H9 (cell line): ENCODE measurements around the gene ME3. TPM values are rescaled to one million over a fixed set of nuclear protein-coding genes. Genes with fewer than 3 reads are reported as not detected.

Experiments used
- DNase-seq: peaks from one replicate; pipeline ENCODE4 v3.0.0-alpha.2; 2017
- H2AFZ ChIP-seq: one replicate; pipeline ENCODE4 v1.6.1; 2013; ENCODE audit warnings: mild to moderate bottlenecking, low read length, control low read depth, moderate library complexity
- H2AK5ac ChIP-seq: 2 replicates; pipeline ENCODE4 v1.6.1; 2013; ENCODE audit warnings: low read length, control low read depth, mixed read lengths; ENCODE audit not compliant: insufficient read length
- H2BK120ac ChIP-seq: one replicate; pipeline ENCODE4 v1.6.1; 2013; ENCODE audit warnings: low read depth, mild to moderate bottlenecking, low read length, control low read depth, inconsistent platforms; ENCODE audit not compliant: poor library complexity, severe bottlenecking
- H2BK12ac ChIP-seq: 2 replicates; pipeline ENCODE4 v1.6.1; 2013; ENCODE audit warnings: low read length, control low read depth, mixed read lengths, low read depth; ENCODE audit not compliant: insufficient read length
- H2BK15ac ChIP-seq: 2 replicates; pipeline ENCODE4 v1.6.1; 2013; ENCODE audit warnings: low read depth, low read length, control low read depth
- H2BK20ac ChIP-seq: one replicate; pipeline ENCODE4 v1.6.1; 2013; ENCODE audit warnings: low read depth, mild to moderate bottlenecking, low read length, control low read depth, inconsistent platforms; ENCODE audit not compliant: poor library complexity, severe bottlenecking
- H2BK5ac ChIP-seq: 2 replicates; pipeline ENCODE4 v1.6.1; 2013; ENCODE audit warnings: low read length, control low read depth, mixed read lengths; ENCODE audit not compliant: insufficient read length
- H3K14ac ChIP-seq: 2 replicates; pipeline ENCODE4 v1.6.1; 2013; ENCODE audit warnings: low read length, control low read depth; ENCODE audit not compliant: insufficient read depth
- H3K18ac ChIP-seq: 2 replicates; pipeline ENCODE4 v1.6.1; 2013; ENCODE audit warnings: low read depth, mild to moderate bottlenecking, mixed read lengths, low read length, control low read depth; ENCODE audit not compliant: insufficient read length
- H3K23ac ChIP-seq: 2 replicates; pipeline ENCODE4 v1.6.1; 2013; ENCODE audit warnings: low read length, control low read depth, mixed read lengths, low read depth; ENCODE audit not compliant: insufficient read length
- H3K23me2 ChIP-seq: 2 replicates; pipeline ENCODE4 v1.6.1; 2013; ENCODE audit warnings: low read depth, mild to moderate bottlenecking, mixed read lengths, low read length, control low read depth; ENCODE audit not compliant: insufficient read length, poor library complexity, severe bottlenecking
- H3K27ac ChIP-seq: 2 replicates; pipeline ENCODE4 v1.5.1; 2013; ENCODE audit warnings: low read length, control low read depth, mixed read lengths, low read depth; ENCODE audit not compliant: insufficient read length
- H3K27me3 ChIP-seq: 2 replicates; pipeline ENCODE4 v1.6.1; 2013; ENCODE audit warnings: low read length, control low read depth, inconsistent platforms; ENCODE audit not compliant: insufficient read depth
- H3K4ac ChIP-seq: 2 replicates; pipeline ENCODE4 v1.6.1; 2013; ENCODE audit warnings: low read depth, mild to moderate bottlenecking, control low read depth, inconsistent platforms, low read length, moderate library complexity
- H3K4me1 ChIP-seq: 2 replicates; pipeline ENCODE4 v1.6.1; 2013; ENCODE audit warnings: low read length, control low read depth, inconsistent platforms; ENCODE audit not compliant: insufficient read depth
- H3K4me2 ChIP-seq: 2 replicates; pipeline ENCODE4 v1.6.1; 2013; ENCODE audit warnings: low read length, control low read depth, mixed read lengths; ENCODE audit not compliant: insufficient read length, insufficient read depth
- H3K56ac ChIP-seq: 2 replicates; pipeline ENCODE4 v1.6.1; 2013; ENCODE audit warnings: low read depth, mild to moderate bottlenecking, mixed read lengths, low read length, control low read depth; ENCODE audit not compliant: insufficient read length
- H3K79me1 ChIP-seq: 2 replicates; pipeline ENCODE4 v1.6.1; 2013; ENCODE audit warnings: low read depth, mild to moderate bottlenecking, moderate library complexity, low read length, control low read depth, inconsistent platforms; ENCODE audit not compliant: insufficient read depth, poor library complexity, severe bottlenecking
- H3K79me2 ChIP-seq: 2 replicates; pipeline ENCODE4 v1.6.1; 2013; ENCODE audit warnings: low read length, control low read depth, inconsistent platforms; ENCODE audit not compliant: insufficient read depth
- H3K9ac ChIP-seq: 2 replicates; pipeline ENCODE4 v1.6.1; 2013; ENCODE audit warnings: low read length, control low read depth, mixed read lengths; ENCODE audit not compliant: insufficient read length; ENCODE audit errors: extremely low read depth
- H3K9me3 ChIP-seq: one replicate; pipeline ENCODE4 v1.6.1; 2013; ENCODE audit warnings: low read depth, low read length, inconsistent platforms; ENCODE audit not compliant: control insufficient read depth
- H3T11ph ChIP-seq: one replicate; pipeline ENCODE4 v1.6.1; 2013; ENCODE audit warnings: mild to moderate bottlenecking, low read length, control low read depth, inconsistent platforms
- H4K20me1 ChIP-seq: one replicate; pipeline ENCODE4 v1.6.1; 2013; ENCODE audit not compliant: control insufficient read depth, insufficient read length, insufficient read depth
- H4K5ac ChIP-seq: 2 replicates; pipeline ENCODE4 v1.6.1; 2013; ENCODE audit warnings: low read depth, mild to moderate bottlenecking, mixed read lengths, low read length, control low read depth; ENCODE audit not compliant: insufficient read length
- H4K8ac ChIP-seq: replicated peaks from 2 replicates; pipeline ENCODE4 v1.6.1; 2013; ENCODE audit warnings: low read length, control low read depth, mixed read lengths, low read depth; ENCODE audit not compliant: insufficient read length
- H4K91ac ChIP-seq: 2 replicates; pipeline ENCODE4 v1.6.1; 2013; ENCODE audit warnings: low read depth, mild to moderate bottlenecking, moderate library complexity, mixed read lengths, low read length, control low read depth; ENCODE audit not compliant: insufficient read length
- H3K27ac Mint-ChIP-seq, 3 experiments: 2 replicates in 2 of 3; 3 replicates in 1 of 3; pipeline ENCODE4 v1.8.0; 2020 to 2021; ENCODE audit warnings: mixed read lengths in 3 of 3, mild to moderate bottlenecking in 1 of 3, moderate library complexity in 1 of 3
- H3K27me3 Mint-ChIP-seq: 2 replicates; pipeline ENCODE4 v1.8.0; 2021; ENCODE audit warnings: low read depth, mild to moderate bottlenecking, moderate library complexity, mixed read lengths
- H3K36me3 Mint-ChIP-seq, 3 experiments: 2 replicates in 2 of 3; 3 replicates in 1 of 3; pipeline ENCODE4 v1.8.0; 2020 to 2021; ENCODE audit warnings: low read depth in 3 of 3, mixed read lengths in 3 of 3; ENCODE audit not compliant: insufficient read depth in 1 of 3
- H3K4me1 Mint-ChIP-seq, 2 experiments: 2 replicates each; pipeline ENCODE4 v1.8.0; 2020; ENCODE audit warnings: mixed read lengths in 2 of 2
- H3K4me3 Mint-ChIP-seq, 2 experiments: 2 replicates in 1 of 2; 3 replicates in 1 of 2; pipeline ENCODE4 v1.8.0; 2020 to 2021; ENCODE audit warnings: mild to moderate bottlenecking in 2 of 2, mixed read lengths in 2 of 2, moderate library complexity in 1 of 2
- H3K9me3 Mint-ChIP-seq, 2 experiments: 2 replicates in 1 of 2; 3 replicates in 1 of 2; pipeline ENCODE4 v1.8.0; 2020; ENCODE audit warnings: mild to moderate bottlenecking in 2 of 2, mixed read lengths in 2 of 2, moderate library complexity in 1 of 2
- WGBS: extraction: QIAGEN DNeasy Blood & Tissue Kit; methylation state at CpG from one replicate; pipeline ENCODE4 v1.1.7; 2013; ENCODE audit warnings: missing lambda C conversion rate, low lambda C conversion rate, mixed read lengths; ENCODE audit not compliant: insufficient read length; ENCODE audit errors: extremely low coverage; 5-methylcytosine and 5-hydroxymethylcytosine counted together
- total RNA-seq: library from RNA; stranded (reverse); gene quantifications from 2 replicates; pipeline ENCODE4 v1.2.1, GENCODE V29; 2021
- TF ChIP-seq, protein P1 (sequence below): fragments of 200-600 bp; sonication (generic); conservative IDR thresholded peaks from 3 replicates; pipeline ENCODE4 v1.8.0; 2021; ENCODE audit warnings: antibody characterized with exemption, mild to moderate bottlenecking

Gene ME3
- total RNA-seq, 1 experiment from 2014 or later: 2.8 TPM

DNA sequence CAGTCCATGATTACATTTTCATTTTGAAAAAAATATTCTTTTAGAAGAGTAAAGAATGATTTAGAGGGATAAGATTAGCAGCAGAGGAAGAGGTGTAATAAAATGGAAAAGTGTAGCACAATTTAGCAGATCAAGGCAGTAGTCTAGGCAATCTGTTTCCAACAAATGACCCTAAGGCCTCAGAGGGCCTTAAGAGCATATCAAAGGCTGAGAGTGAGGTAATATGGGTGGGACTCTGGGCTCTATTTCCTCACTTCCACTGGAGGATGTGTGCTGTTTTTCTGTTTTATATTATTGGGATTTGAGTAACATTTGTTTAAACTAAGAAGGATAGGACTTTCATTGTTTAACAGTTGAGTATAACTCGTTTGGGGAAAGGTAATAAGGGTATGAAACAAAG lies 269.0 kb downstream of the ME3 start:
- no peak overlapping the region for H3K27ac ChIP-seq

More for the DNA sequence above, 269.0 kb downstream of the ME3 start:
- Mint-ChIP-seq H3K27me3 (no peaks in the 10 kb centered on the region), H3K27ac (no peak overlapping the region), H3K4me3 (no peak overlapping the region), H3K4me1 (no peaks in the 10 kb centered on the region), H3K36me3 (no peaks in the 10 kb centered on the region), H3K9me3 (no peaks in the 10 kb centered on the region)
- H3K23me2 ChIP-seq: no peaks in the 10 kb centered on the region
- no peak overlapping the region for H2BK5ac ChIP-seq
- H2BK120ac ChIP-seq: no peak overlapping the region
- H4K8ac ChIP-seq: no peak overlapping the region
- no peak overlapping the region for H4K91ac ChIP-seq
- H3K9ac ChIP-seq: no peak overlapping the region
- H2AFZ ChIP-seq: no peak overlapping the region
- no peaks in the 10 kb centered on the region for H3K79me2 ChIP-seq
- no peaks in the 10 kb centered on the region for H4K20me1 ChIP-seq
- no peak overlapping the region for H3K4ac ChIP-seq
- no peak overlapping the region for H2BK12ac ChIP-seq
- no peak overlapping the region for H3K23ac ChIP-seq
- no peak overlapping the region for H3K18ac ChIP-seq
- no peak overlapping the region for H3K14ac ChIP-seq
- H3T11ph ChIP-seq: no peak overlapping the region
- no peak overlapping the region for H2BK15ac ChIP-seq
- no peaks in the 10 kb centered on the region for H3K4me1 ChIP-seq
- H4K5ac ChIP-seq: no peak overlapping the region
- H3K79me1 ChIP-seq: no peaks in the 10 kb centered on the region
- H2AK5ac ChIP-seq: no peak overlapping the region
- no peaks in the 10 kb centered on the region for H3K27me3 ChIP-seq
- DNase-seq: no peak
- no peak overlapping the region for H2BK20ac ChIP-seq
- no peak overlapping the region for H3K56ac ChIP-seq
- no CpG with 5 or more reads among the region's 1 CpG for WGBS
- H3K4me2 ChIP-seq: no peak overlapping the region
- TF ChIP-seq, protein P1, sequence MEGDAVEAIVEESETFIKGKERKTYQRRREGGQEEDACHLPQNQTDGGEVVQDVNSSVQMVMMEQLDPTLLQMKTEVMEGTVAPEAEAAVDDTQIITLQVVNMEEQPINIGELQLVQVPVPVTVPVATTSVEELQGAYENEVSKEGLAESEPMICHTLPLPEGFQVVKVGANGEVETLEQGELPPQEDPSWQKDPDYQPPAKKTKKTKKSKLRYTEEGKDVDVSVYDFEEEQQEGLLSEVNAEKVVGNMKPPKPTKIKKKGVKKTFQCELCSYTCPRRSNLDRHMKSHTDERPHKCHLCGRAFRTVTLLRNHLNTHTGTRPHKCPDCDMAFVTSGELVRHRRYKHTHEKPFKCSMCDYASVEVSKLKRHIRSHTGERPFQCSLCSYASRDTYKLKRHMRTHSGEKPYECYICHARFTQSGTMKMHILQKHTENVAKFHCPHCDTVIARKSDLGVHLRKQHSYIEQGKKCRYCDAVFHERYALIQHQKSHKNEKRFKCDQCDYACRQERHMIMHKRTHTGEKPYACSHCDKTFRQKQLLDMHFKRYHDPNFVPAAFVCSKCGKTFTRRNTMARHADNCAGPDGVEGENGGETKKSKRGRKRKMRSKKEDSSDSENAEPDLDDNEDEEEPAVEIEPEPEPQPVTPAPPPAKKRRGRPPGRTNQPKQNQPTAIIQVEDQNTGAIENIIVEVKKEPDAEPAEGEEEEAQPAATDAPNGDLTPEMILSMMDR: no peak
- H3K9me3 ChIP-seq: no peaks in the 10 kb centered on the region
